Ishikawa (cell line): ENCODE measurements around the gene ENHO.

Experiments used
- CEBPB ChIP-seq: IDR thresholded peaks from 2 replicates; pipeline ENCODE4 v1.6.1; 2012
- CREB1 ChIP-seq: IDR thresholded peaks from 2 replicates; pipeline ENCODE4 v1.6.1; 2012; ENCODE audit warnings: low read depth
- EGR1 ChIP-seq: IDR thresholded peaks from 2 replicates; pipeline ENCODE4 v1.6.1; 2012
- EP300 ChIP-seq: IDR thresholded peaks from 2 replicates; pipeline ENCODE4 v1.6.1; 2012; ENCODE audit warnings: borderline replicate concordance
- FOXM1 ChIP-seq: IDR thresholded peaks from 2 replicates; pipeline ENCODE4 v1.6.1; 2012; ENCODE audit warnings: low read depth, borderline replicate concordance
- NFIC ChIP-seq: IDR thresholded peaks from 2 replicates; pipeline ENCODE4 v1.6.1; 2012
- RAD21 ChIP-seq: IDR thresholded peaks from 2 replicates; pipeline ENCODE4 v1.6.1; 2012; ENCODE audit warnings: low read depth
- TAF1 ChIP-seq: IDR thresholded peaks from 2 replicates; pipeline ENCODE4 v1.6.1; 2012; ENCODE audit warnings: low read depth, mild to moderate bottlenecking
- TCF12 ChIP-seq: IDR thresholded peaks from 2 replicates; pipeline ENCODE4 v1.6.1; 2012; ENCODE audit warnings: low read depth
- TEAD4 ChIP-seq: IDR thresholded peaks from 2 replicates; pipeline ENCODE4 v1.6.1; 2012
- YY1 ChIP-seq: IDR thresholded peaks from 2 replicates; pipeline ENCODE4 v1.6.1; 2012; ENCODE audit warnings: low read depth
- ZBTB7A ChIP-seq: IDR thresholded peaks from 2 replicates; pipeline ENCODE4 v1.6.1; 2012; ENCODE audit warnings: low read depth
- TF ChIP-seq, protein P1 (sequence below): IDR thresholded peaks from 2 replicates; pipeline ENCODE4 v1.6.1; 2012
- TF ChIP-seq, protein P2 (sequence below): IDR thresholded peaks from 2 replicates; pipeline ENCODE4 v1.6.1; 2012; ENCODE audit warnings: low read depth, mild to moderate bottlenecking
- TF ChIP-seq, protein P3 (sequence below): IDR thresholded peaks from 2 replicates; pipeline ENCODE4 v1.6.1; 2012

The ENHO gene

DNA sequence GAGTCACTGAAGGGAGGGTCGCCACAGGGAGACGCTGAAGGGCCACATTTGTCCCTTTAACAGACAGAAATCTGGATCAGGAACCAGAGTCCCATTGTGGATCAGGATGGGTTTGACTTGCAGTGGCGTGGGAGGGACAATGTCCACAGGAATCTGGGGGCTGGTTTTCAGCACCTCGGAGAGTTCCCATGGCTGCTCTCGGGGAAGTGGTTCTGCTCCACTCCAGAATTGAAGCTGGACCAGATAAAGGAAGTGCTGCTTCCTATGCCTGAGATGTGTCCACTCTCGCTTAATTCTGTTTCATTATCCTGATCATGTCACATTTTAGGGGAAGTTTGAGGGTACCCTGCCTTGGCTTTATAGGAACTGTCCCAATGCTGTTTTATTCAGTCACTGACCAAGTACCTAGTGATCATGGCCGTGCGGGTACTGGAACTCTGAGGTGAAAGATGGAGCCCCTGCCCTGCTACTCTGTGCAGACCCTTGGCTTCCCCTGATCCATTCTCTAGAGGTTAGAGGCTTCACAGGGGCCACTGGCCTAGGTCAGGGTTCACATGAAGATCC is 28.7 kb downstream of the ENHO start:
- TF ChIP-seq EP300 (no peak), EGR1 (peak; percentile 44; the same call in 1 of the 2 replicates), ZBTB7A (no peak), FOXM1 (no peak), CREB1 (no peak), CEBPB (no peak), YY1 (peak; percentile 55; the same call in 1 of the 2 replicates), RAD21 (peak; percentile 9; the same call in 1 of the 2 replicates), TAF1 (no peak), NFIC (0 out of 2 replicates have a peak, but pooled peaks have one; percentile 6), TCF12 (no peak), TEAD4 (peak; percentile 47; the same call in 1 of the 2 replicates)
- TF ChIP-seq, protein P1, sequence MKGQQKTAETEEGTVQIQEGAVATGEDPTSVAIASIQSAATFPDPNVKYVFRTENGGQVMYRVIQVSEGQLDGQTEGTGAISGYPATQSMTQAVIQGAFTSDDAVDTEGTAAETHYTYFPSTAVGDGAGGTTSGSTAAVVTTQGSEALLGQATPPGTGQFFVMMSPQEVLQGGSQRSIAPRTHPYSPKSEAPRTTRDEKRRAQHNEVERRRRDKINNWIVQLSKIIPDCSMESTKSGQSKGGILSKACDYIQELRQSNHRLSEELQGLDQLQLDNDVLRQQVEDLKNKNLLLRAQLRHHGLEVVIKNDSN, result no peak
- TF ChIP-seq, protein P2, sequence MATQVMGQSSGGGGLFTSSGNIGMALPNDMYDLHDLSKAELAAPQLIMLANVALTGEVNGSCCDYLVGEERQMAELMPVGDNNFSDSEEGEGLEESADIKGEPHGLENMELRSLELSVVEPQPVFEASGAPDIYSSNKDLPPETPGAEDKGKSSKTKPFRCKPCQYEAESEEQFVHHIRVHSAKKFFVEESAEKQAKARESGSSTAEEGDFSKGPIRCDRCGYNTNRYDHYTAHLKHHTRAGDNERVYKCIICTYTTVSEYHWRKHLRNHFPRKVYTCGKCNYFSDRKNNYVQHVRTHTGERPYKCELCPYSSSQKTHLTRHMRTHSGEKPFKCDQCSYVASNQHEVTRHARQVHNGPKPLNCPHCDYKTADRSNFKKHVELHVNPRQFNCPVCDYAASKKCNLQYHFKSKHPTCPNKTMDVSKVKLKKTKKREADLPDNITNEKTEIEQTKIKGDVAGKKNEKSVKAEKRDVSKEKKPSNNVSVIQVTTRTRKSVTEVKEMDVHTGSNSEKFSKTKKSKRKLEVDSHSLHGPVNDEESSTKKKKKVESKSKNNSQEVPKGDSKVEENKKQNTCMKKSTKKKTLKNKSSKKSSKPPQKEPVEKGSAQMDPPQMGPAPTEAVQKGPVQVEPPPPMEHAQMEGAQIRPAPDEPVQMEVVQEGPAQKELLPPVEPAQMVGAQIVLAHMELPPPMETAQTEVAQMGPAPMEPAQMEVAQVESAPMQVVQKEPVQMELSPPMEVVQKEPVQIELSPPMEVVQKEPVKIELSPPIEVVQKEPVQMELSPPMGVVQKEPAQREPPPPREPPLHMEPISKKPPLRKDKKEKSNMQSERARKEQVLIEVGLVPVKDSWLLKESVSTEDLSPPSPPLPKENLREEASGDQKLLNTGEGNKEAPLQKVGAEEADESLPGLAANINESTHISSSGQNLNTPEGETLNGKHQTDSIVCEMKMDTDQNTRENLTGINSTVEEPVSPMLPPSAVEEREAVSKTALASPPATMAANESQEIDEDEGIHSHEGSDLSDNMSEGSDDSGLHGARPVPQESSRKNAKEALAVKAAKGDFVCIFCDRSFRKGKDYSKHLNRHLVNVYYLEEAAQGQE, result peak; percentile 96
- TF ChIP-seq, protein P3, sequence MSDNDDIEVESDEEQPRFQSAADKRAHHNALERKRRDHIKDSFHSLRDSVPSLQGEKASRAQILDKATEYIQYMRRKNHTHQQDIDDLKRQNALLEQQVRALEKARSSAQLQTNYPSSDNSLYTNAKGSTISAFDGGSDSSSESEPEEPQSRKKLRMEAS, result no peak

DNA sequence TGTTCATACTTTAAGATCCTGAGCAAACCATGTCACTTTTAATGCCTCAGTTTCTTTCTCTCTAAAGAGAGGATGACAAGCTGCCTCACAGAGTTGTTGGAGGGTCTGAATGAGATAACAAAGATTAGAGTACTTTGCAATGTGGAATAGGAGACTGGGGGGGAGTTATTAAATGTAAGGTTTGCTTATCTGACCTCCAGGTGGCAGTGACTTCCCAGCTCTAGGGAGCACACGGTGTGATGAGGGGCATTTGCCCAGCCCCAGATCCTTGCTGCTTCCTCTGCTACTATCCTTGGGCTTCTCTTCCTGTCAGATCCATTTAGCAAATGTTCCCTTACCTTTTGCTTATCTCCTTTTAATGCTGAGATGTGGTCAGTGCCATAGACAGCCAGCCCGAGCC is 30.7 kb downstream of the ENHO start:
- TF ChIP-seq CEBPB, result no peak
- TF ChIP-seq TAF1, result no peak
- TF ChIP-seq RAD21, result peak; percentile 47

DNA sequence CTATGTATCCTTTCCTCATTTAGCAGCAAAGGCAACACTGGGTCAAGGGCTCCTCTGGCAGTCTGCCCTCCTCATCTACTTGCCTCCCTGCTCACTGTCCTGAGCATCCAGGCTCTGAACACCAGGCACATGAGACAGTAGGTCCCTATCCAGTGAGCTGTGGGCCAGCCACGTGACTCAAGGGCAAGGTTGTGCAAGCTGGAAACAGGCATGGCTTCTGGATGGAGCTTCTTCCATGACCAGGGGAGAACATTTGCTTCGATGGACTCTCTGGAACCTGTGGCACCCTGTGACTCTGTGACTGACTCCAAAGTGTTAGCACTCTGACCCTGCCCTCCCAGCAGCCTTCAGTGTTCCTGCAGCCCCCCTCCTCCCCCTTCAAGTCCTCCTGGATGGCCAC is 31.2 kb downstream of the ENHO start:
- TF ChIP-seq, protein P1, result peak; percentile 51
- TF ChIP-seq, protein P2, result no peak
- TF ChIP-seq CREB1, result no peak

DNA sequence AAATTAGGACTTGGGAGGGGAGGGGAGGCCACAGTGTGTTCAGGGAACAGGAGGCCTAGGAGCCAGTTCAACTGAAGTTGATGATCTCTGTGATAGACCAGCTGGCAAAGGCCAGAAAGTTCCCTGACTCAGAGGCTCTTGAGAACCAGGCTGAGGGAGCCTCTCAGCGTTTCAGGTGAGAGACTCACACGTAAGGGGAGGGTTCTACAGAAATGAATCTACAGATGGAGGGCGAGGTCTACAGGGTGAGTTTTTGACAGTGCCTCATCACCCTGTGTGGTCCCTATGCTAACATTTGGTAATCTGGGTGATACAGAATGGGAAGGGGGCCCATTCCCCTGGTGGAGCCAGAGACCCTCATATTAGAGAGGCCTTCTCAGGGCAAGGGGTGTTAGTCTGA is 32.0 kb downstream of the ENHO start:
- TF ChIP-seq EP300 (no peak), YY1 (no peak), NFIC (no peak), TEAD4 (no peak), TCF12 (no peak)
- TF ChIP-seq, protein P3, result no peak
- TF ChIP-seq, protein P2, result no peak

DNA sequence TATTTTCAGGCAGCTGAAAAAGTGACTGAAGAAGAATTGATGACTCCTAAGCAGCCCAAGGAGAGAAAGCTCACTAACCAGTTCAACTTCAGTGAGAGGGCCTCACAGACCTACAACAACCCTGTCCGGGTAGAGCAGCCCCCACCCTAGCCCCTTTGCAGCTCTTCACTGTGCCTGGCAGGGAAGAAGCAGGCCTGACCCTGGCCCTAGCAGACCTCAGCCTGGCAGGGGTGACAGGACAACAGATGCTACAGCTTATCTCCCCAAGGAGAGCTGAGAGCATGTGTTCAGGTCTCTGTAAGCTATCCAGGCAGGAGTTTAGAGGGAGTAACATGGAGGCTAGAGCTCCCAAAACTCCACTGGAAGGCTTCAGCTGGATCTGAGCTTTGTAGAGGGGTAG is 32.4 kb downstream of the ENHO start:
- no peak for TF ChIP-seq TCF12
- TF ChIP-seq EP300, result no peak
- TF ChIP-seq, protein P1, result no peak
